ENCODE data around the gene GRP. TPM values are rescaled to one million over a fixed set of nuclear protein-coding genes. Genes with fewer than 3 reads are reported as not detected.

GRP gene
- total RNA-seq, 1 donor from 2014 or later: not detected

DNA sequence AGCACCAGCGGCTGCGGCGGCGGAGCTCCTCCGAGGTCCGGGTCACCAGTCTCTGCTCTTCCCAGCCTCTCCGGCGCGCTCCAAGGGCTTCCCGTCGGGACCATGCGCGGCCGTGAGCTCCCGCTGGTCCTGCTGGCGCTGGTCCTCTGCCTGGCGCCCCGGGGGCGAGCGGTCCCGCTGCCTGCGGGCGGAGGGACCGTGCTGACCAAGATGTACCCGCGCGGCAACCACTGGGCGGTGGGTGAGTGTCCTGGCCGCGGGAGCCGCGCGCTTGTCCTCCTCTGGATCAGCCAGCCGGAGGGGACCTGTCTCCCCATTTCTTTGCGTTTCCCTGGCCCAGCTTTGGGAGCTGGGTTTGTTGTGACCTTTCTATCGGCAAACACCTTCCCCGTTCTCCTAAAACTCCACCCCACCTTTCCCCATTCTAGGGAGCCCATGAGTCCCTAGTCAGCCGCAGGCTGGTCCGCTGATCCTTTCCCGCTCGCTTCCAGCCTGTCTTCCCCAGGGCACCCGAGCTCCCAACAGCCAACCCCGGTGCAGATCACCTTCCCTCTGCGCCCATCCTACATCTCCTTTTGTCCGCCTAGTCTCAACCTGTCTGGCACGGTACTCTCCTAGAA, 316 bp downstream of the GRP start:
- H3K36me3 ChIP-seq (ENCODE audit: control insufficient read depth, insufficient read depth, low read length): no peaks in the 10 kb centered on the region
- peaks cover 34% of the 10 kb centered on the region for H3K27me3 ChIP-seq (ENCODE audit: control insufficient read depth, insufficient read depth, low read length)
- H3K4me3 ChIP-seq (ENCODE audit: low read depth, low read length): no peak overlapping the region
- DNase-seq (ENCODE audit: low read depth) (no peak), FAIRE-seq (no peak)
- TF ChIP-seq, protein P1, sequence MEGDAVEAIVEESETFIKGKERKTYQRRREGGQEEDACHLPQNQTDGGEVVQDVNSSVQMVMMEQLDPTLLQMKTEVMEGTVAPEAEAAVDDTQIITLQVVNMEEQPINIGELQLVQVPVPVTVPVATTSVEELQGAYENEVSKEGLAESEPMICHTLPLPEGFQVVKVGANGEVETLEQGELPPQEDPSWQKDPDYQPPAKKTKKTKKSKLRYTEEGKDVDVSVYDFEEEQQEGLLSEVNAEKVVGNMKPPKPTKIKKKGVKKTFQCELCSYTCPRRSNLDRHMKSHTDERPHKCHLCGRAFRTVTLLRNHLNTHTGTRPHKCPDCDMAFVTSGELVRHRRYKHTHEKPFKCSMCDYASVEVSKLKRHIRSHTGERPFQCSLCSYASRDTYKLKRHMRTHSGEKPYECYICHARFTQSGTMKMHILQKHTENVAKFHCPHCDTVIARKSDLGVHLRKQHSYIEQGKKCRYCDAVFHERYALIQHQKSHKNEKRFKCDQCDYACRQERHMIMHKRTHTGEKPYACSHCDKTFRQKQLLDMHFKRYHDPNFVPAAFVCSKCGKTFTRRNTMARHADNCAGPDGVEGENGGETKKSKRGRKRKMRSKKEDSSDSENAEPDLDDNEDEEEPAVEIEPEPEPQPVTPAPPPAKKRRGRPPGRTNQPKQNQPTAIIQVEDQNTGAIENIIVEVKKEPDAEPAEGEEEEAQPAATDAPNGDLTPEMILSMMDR (IDR thresholded peaks at IDR 0.05; ENCODE audit: insufficient read depth, low read length, severe bottlenecking): no peak

DNA sequence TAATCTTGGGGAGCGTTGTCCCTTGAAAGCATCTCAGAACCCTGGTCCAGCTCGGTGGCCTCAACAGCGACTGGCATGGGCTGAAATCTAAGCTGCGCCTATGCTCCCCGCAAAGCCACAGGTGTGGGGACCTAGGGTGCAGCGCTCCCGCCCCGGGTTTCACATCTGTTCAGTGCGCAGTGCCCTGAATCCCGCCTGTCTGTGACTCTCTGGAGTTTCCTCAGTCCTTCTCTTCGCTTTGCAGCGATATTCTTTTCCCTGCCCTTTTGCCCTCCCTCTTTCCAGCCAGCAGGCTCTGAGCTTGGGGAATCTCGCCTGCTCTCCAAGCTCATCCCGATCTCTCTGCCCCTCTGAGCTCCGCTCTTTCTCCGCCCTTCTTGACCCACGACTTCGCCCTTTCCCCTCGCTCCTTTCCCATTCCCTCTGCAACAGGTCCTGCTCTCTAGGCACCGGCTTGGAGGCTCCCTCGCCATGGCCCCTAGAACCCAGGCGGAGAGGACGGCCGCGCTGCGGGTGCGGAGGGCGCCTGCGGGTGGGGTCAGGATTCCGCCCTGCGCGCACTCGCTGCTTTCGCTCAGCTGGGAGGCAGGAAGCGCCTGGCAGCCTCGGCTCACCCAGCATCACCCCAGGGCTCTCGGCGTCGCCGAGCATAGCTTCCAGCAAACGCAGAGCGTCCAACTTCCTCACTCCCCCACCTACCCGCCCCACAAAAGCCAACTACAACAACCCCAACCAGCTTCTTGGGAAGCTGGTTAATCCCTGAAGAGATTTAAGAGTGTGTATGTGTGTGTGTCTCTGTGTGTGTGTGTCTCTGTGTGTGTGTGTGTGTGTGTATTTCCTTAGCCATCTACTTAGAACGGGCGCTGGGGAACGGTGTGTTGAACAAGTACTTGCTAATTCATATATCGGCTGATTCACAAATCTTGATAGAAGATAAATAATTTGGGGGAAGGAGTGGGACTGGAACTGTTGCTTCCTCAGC, 1.1 kb downstream of the GRP start:
- H3K27me3 ChIP-seq (ENCODE audit: control insufficient read depth, insufficient read depth, low read length): peaks cover 34% of the 10 kb centered on the region
- FAIRE-seq: no peak
- H3K36me3 ChIP-seq (ENCODE audit: control insufficient read depth, insufficient read depth, low read length): no peaks in the 10 kb centered on the region
- TF ChIP-seq, protein P1 (IDR thresholded peaks at IDR 0.05; ENCODE audit: insufficient read depth, low read length, severe bottlenecking): no peak
- DNase-seq (ENCODE audit: low read depth): no peak
- no peak overlapping the region for H3K4me3 ChIP-seq (ENCODE audit: low read depth, low read length)

DNA sequence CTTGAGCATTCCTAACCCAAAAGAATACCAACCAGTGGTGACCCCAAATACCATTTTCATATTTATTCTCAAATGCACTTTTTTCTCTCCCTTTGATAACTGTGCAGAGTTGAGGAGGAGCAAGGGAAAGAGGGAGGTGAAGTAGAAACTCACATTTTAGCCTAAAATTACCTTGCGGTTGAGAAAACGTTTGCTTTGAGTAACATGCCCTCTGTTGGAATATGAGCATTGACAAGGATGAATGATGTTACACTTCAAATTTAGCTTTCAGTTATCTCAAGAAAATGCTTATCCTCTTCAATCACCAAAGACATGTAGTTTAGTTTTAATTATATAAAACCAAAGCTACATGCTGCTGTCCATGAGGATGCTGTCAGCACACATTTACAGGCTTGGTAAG, 2.4 kb downstream of the GRP start:
- Histone ChIP-seq H3K27me3 (ENCODE audit: control insufficient read depth, insufficient read depth, low read length) (peaks cover 34% of the 10 kb centered on the region), H3K4me3 (ENCODE audit: low read depth, low read length) (no peak overlapping the region), H3K36me3 (ENCODE audit: control insufficient read depth, insufficient read depth, low read length) (no peaks in the 10 kb centered on the region)
- no peak for FAIRE-seq
- TF ChIP-seq, protein P1 (IDR thresholded peaks at IDR 0.05; ENCODE audit: insufficient read depth, low read length, severe bottlenecking): no peak
- no peak for DNase-seq (ENCODE audit: low read depth)

DNA sequence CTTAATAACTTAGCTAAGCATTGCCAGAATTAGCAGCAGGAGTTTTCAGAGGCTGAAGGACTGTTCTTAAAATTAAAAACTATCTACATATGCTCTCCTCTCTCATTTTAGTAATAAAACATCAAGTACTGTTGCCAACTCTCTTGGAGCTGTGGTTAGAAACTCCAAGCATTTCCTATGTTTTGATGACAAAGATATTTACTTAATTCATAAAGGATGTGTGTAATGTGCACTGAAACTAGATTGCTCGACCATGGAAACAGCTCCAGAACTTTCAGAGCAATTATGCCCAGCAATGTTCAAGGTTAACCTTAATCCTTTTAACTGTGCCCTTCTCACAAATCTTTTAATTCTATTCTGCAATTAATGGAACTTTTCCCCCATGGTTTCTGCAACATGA, 8.4 kb downstream of the GRP start:
- H3K27me3 ChIP-seq (ENCODE audit: control insufficient read depth, insufficient read depth, low read length): peaks cover 8% of the 10 kb centered on the region
- DNase-seq (ENCODE audit: low read depth) (peak; percentile 11), FAIRE-seq (no peak)
- no peaks in the 10 kb centered on the region for H3K36me3 ChIP-seq (ENCODE audit: control insufficient read depth, insufficient read depth, low read length)
- TF ChIP-seq, protein P1 (IDR thresholded peaks at IDR 0.05; ENCODE audit: insufficient read depth, low read length, severe bottlenecking): no peak
- H3K4me3 ChIP-seq (ENCODE audit: low read depth, low read length): no peak overlapping the region

DNA sequence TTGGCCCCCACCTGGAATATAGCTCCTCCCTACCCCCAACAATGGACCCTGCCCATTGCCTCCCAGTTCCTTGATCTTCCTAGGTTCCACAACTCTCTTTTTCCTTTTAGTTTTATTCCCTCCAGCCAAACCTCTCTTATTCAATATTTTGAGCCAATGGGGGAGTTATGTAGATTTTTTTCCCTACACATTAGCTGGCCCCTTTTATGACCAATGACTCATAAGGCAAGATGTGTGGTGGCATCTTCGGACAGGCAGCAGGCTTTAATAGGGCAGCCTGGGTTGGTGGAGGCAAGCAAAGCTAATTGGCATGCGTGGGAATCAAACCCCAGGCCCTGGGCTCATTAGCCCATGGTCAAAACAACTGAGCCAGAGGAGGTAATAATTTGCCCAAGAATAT, 9.2 kb downstream of the GRP start:
- Histone ChIP-seq H3K4me3 (ENCODE audit: low read depth, low read length) (no peak overlapping the region), H3K36me3 (ENCODE audit: control insufficient read depth, insufficient read depth, low read length) (no peaks in the 10 kb centered on the region), H3K27me3 (ENCODE audit: control insufficient read depth, insufficient read depth, low read length) (peaks cover 5% of the 10 kb centered on the region)
- no peak for DNase-seq (ENCODE audit: low read depth)
- FAIRE-seq: no peak
- TF ChIP-seq, protein P1 (IDR thresholded peaks at IDR 0.05; ENCODE audit: insufficient read depth, low read length, severe bottlenecking): no peak
